Measurements from ENCODE around the gene PSMB3. TPM values are rescaled to one million over a fixed set of nuclear protein-coding genes. Genes with fewer than 3 reads are reported as not detected.

The PSMB3 gene
- total RNA-seq, result 119 TPM

GRCh38 chr17:38752308-38753070 lies at the start of gene PSMB3:
TSS of gene PSMB3 (plus strand) at chr17:38752741. CDS start at chr17:38752827, 86 bp downstream.
- DNase-seq (ENCODE audit: low spot score), result peak; percentile 99

GRCh38 chr17:38702916-38703741 lies 49.4 kb upstream of the PSMB3 start:
- DNase-seq (ENCODE audit: low spot score), result no peak

- DNase-seq (ENCODE audit: low spot score), result peak; percentile 73
These were observed 48.6 kb upstream of the PSMB3 start for GRCh38 chr17:38703742-38704605.

- peak; percentile 83 for DNase-seq (ENCODE audit: low spot score)
These were observed 47.7 kb upstream of the PSMB3 start, which contains the start of gene MLLT6 for GRCh38 chr17:38704606-38705522. TSS of gene MLLT6 (plus strand) at chr17:38705273. CDS start at chr17:38705633, 360 bp downstream.

GRCh38 chr17:38705523-38705802 lies 47.1 kb upstream of the PSMB3 start:
- no peak for DNase-seq (ENCODE audit: low spot score)

- no peak for DNase-seq (ENCODE audit: low spot score)
These were observed 46.6 kb upstream of the PSMB3 start for GRCh38 chr17:38705803-38706504.

GRCh38 chr17:38706505-38707216 lies 45.9 kb upstream of the PSMB3 start:
- DNase-seq (ENCODE audit: low spot score), result no peak

- no peak for DNase-seq (ENCODE audit: low spot score)
These were observed 44.7 kb upstream of the PSMB3 start for GRCh38 chr17:38707678-38708351.

GRCh38 chr17:38709104-38709820 lies 43.3 kb upstream of the PSMB3 start:
- DNase-seq (ENCODE audit: low spot score), result no peak

- DNase-seq (ENCODE audit: low spot score), result no peak
These were observed 42.5 kb upstream of the PSMB3 start for GRCh38 chr17:38709864-38710603.

- no peak for DNase-seq (ENCODE audit: low spot score)
These were observed 42.0 kb upstream of the PSMB3 start for GRCh38 chr17:38710604-38710962.

GRCh38 chr17:38710985-38711384 lies 41.6 kb upstream of the PSMB3 start:
- no peak for DNase-seq (ENCODE audit: low spot score)

- no peak for DNase-seq (ENCODE audit: low spot score)
These were observed 40.6 kb upstream of the PSMB3 start for GRCh38 chr17:38711792-38712571.

- DNase-seq (ENCODE audit: low spot score), result no peak
These were observed 39.9 kb upstream of the PSMB3 start for GRCh38 chr17:38712593-38712992.

- no peak for DNase-seq (ENCODE audit: low spot score)
These were observed 39.0 kb upstream of the PSMB3 start for GRCh38 chr17:38713456-38714075.

GRCh38 chr17:38715216-38715943 lies 37.2 kb upstream of the PSMB3 start:
- DNase-seq (ENCODE audit: low spot score), result no peak

All from mucosa of gallbladder (tissue), 1 donor.